CD4-positive, alpha-beta memory T cell (primary cell): ENCODE results near the gene CFAP100. TPM values are rescaled to one million over a fixed set of nuclear protein-coding genes. Genes with fewer than 3 reads are reported as not detected.
A peak's percentile ranks its signal among the peaks of the same experiment; 100 is the strongest.

ENCODE experiments used
- CTCF ChIA-PET: fragments of 350-600 bp; sonication (Branson Sonifier 250); formaldehyde crosslinking; loops from one replicate; lab custom pipeline; 2021; ENCODE audit warnings: inconsistent platforms; ENCODE audit not compliant: partially characterized antibody; lab: Charles Lee
- POLR2A ChIA-PET: fragments of 350-600 bp; sonication (Branson Sonifier 250); formaldehyde crosslinking; loops from one replicate; lab custom pipeline; 2021; ENCODE audit not compliant: partially characterized antibody; lab: Charles Lee
- DNase-seq, 5 donors: peaks; one replicate each; pipeline versions ENCODE4 v3.0.0 to v3.0.0-alpha.2; 2020 to 2022; ENCODE audit warnings: mixed read lengths in 1 of 5
- H3K27ac ChIP-seq: one replicate; pipeline ENCODE4 v1.7.0; 2013; ENCODE audit warnings: low read depth, low read length
- H3K27me3 ChIP-seq: 2 replicates; pipeline ENCODE4 v1.7.0; 2013; ENCODE audit warnings: mild to moderate bottlenecking, low read length, moderate library complexity; ENCODE audit not compliant: insufficient read depth
- H3K36me3 ChIP-seq: 2 replicates; pipeline ENCODE4 v1.7.0; 2013; ENCODE audit warnings: mild to moderate bottlenecking, low read length, moderate library complexity; ENCODE audit not compliant: insufficient read depth
- H3K4me1 ChIP-seq: 2 replicates; pipeline ENCODE4 v1.7.0; 2013; ENCODE audit warnings: mild to moderate bottlenecking, low read length, moderate library complexity; ENCODE audit not compliant: insufficient read depth
- H3K4me3 ChIP-seq, 2 donors: one replicate each; pipeline ENCODE4 v1.7.0; 2013; ENCODE audit warnings: low read length in 2 of 2, mild to moderate bottlenecking in 1 of 2
- H3K9me3 ChIP-seq, 2 donors: one replicate each; pipeline ENCODE4 v1.7.0; 2013; ENCODE audit warnings: low read length in 2 of 2, control low read depth in 1 of 2; ENCODE audit not compliant: control insufficient read depth in 1 of 2
- H3K27ac Mint-ChIP-seq, 7 donors: one replicate each; pipeline ENCODE4 v1.8.0; 2020 to 2021; ENCODE audit warnings: mixed read lengths in 7 of 7, mild to moderate bottlenecking in 6 of 7, inconsistent platforms in 3 of 7, moderate library complexity in 3 of 7
- H3K27me3 Mint-ChIP-seq, 2 donors: one replicate each; pipeline ENCODE4 v1.8.0; 2020 to 2021; ENCODE audit warnings: mixed read lengths in 2 of 2
- H3K36me3 Mint-ChIP-seq, 2 donors: one replicate each; pipeline ENCODE4 v1.8.0; 2020 to 2021; ENCODE audit warnings: mixed read lengths in 2 of 2, inconsistent platforms in 1 of 2, mild to moderate bottlenecking in 1 of 2
- H3K4me1 Mint-ChIP-seq, 4 donors: one replicate each; pipeline ENCODE4 v1.8.0; 2020 to 2021; ENCODE audit warnings: mixed read lengths in 4 of 4, mild to moderate bottlenecking in 1 of 4
- H3K4me3 Mint-ChIP-seq, 8 donors: one replicate each; pipeline ENCODE4 v1.8.0; 2020 to 2021; ENCODE audit warnings: mixed read lengths in 8 of 8, mild to moderate bottlenecking in 7 of 8, moderate library complexity in 6 of 8, inconsistent platforms in 3 of 8
- H3K9me3 Mint-ChIP-seq, 8 donors: one replicate each; pipeline ENCODE4 v1.8.0; 2020 to 2021; ENCODE audit warnings: mixed read lengths in 8 of 8, mild to moderate bottlenecking in 5 of 8, inconsistent platforms in 3 of 8, moderate library complexity in 1 of 8
- intact Hi-C: fragments of 100-400 bp; cut with micrococcal nuclease; formaldehyde crosslinking; loops from one replicate; pipeline ENCODE4 v1.15.1; 2023
- polyA plus RNA-seq, 2 donors: library from polyadenylated mRNA; unstranded; fragments of 300-500 nt; fragmentation: Illumina TruSeq; gene quantifications; one replicate each; pipeline ENCODE4 v1.2.3, GENCODE V29; 2021
- total RNA-seq, 2 experiments: library from RNA; stranded (reverse); gene quantifications; one replicate each; pipeline ENCODE4 v1.2.3, GENCODE V29; 2021

CFAP100 gene
- total and polyA plus RNA-seq, 4 experiments from 2014 or later, result not detected

DNA sequence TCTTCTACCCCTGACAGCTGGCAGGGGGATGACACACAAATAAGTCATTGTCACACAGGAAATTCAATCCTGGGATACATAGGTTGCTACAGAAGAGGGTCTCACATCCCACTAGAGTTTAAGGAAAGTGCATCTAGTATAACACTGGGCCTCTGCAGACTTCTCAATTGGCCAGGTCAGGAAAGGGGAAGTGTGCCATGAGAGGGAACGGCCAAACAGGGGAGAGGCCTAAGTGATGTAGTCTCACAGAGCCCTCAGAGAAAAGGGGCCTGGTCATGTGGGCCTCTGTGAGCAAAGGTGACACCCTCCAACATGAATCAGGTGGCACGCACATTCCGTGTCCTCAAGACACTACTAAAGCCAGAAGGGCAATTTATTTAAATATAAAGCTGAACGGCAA, 69.8 kb downstream of the CFAP100 start:
- H3K9me3 Mint-ChIP-seq, result no peaks in the 10 kb centered on the region
- intact Hi-C loops, result no loop called here
- Histone ChIP-seq H3K27ac (no peak overlapping the region), H3K4me1 (no peaks in the 10 kb centered on the region), H3K9me3 (no peaks in the 10 kb centered on the region), H3K36me3 (peaks cover 87% of the 10 kb centered on the region), H3K4me3 (no peak overlapping the region), H3K27me3 (no peaks in the 10 kb centered on the region)
- no peaks in the 10 kb centered on the region for H3K27me3 Mint-ChIP-seq
- DNase-seq, result no peak
- peak overlapping the region in 1 of 7 donors; percentile 63 for H3K27ac Mint-ChIP-seq
- CTCF ChIA-PET, result no interaction called here
- peaks cover 19 to 45% (median 34%) of the 10 kb centered on the region in 4 donors for H3K4me1 Mint-ChIP-seq
- no peak overlapping the region for H3K4me3 Mint-ChIP-seq
- peaks cover 49 to 82% of the 10 kb centered on the region in 2 donors for H3K36me3 Mint-ChIP-seq
- POLR2A ChIA-PET, result interaction anchor here (0.7 kb wide), 1 partner anchor 13 kb away, joined by 3 read pairs; no protein-coding TSS in a partner anchor

DNA sequence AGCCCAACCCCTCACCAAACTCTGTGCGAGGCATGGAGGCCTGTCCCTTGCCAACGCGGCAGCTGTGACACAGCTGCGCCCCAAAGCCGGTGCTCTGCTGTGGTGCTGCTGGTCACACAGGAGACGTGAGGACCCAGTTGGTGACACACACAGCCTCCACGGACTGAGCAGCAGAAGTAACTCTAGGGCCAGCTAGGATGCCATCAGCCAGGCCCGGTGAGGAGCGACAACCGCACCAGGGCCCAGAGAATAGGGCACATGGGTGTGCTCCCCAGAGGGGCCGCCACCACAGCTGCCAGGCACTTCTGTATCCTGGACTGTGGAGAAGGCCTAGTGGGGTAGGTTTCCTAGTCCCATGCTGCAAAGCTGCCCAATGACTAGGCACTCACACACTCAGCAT, 70.3 kb downstream of the CFAP100 start:
- Histone ChIP-seq H3K4me1 (no peaks in the 10 kb centered on the region), H3K27me3 (no peaks in the 10 kb centered on the region), H3K4me3 (no peak overlapping the region), H3K9me3 (no peaks in the 10 kb centered on the region), H3K36me3 (peaks cover 87% of the 10 kb centered on the region), H3K27ac (no peak overlapping the region)
- H3K27me3 Mint-ChIP-seq, result no peaks in the 10 kb centered on the region
- no peak for DNase-seq
- H3K4me3 Mint-ChIP-seq, result no peak overlapping the region
- CTCF ChIA-PET, result no interaction called here
- H3K27ac Mint-ChIP-seq, result no peak overlapping the region
- intact Hi-C loops, result no loop called here
- POLR2A ChIA-PET, result interaction anchor here (0.7 to 1.3 kb wide), 2 partner anchors 10 to 13 kb away, joined by 3 to 4 read pairs; partner anchors contain the start of gene ZXDC
- H3K9me3 Mint-ChIP-seq, result no peaks in the 10 kb centered on the region
- peaks cover 24 to 50% (median 38%) of the 10 kb centered on the region in 4 donors for H3K4me1 Mint-ChIP-seq
- H3K36me3 Mint-ChIP-seq, result peaks cover 53 to 82% of the 10 kb centered on the region in 2 donors

DNA sequence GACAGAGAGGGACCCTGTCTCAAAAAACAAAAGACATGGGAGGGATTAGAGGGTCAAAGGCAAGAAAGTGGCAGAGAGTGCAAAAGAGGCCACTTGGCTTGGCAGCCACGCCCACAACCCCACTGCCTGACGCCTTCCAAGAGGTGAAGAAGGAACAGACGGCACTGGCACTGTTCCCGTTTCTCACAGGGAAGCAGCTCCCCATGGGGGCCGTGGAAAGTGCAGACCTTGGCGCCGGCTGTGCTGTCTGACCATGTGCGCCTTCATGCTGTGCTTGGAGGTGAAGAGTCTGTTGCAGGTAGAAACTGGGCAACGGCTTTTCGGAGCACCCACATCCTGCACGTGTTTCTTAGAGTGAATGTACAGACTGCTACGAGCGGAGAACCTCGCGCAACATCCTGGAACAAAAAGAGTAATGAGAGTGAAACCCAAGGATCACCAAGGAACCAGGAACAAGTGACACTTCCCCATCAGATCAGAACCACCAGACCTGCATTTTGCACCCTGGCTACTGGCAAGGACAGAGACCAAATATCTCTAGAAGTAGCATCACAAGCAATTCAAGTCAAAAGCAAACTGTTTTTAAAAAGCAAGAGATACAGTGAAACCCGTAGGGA, 71.3 kb downstream of the CFAP100 start:
- Mint-ChIP-seq H3K36me3 (peaks cover 54 to 84% of the 10 kb centered on the region in 2 donors), H3K4me1 (peaks cover 26 to 55% (median 40%) of the 10 kb centered on the region in 4 donors), H3K9me3 (no peaks in the 10 kb centered on the region), H3K4me3 (peak overlapping the region in 1 of 8 donors; percentile 21), H3K27ac (peak overlapping the region in 3 of 7 donors; percentile 10 to 61 (median 12)), H3K27me3 (no peaks in the 10 kb centered on the region)
- Histone ChIP-seq H3K36me3 (peaks cover 90% of the 10 kb centered on the region), H3K27me3 (no peaks in the 10 kb centered on the region), H3K9me3 (no peaks in the 10 kb centered on the region), H3K27ac (no peak overlapping the region), H3K4me3 (no peak overlapping the region), H3K4me1 (no peaks in the 10 kb centered on the region)
- intact Hi-C loops, result no loop called here
- ChIA-PET POLR2A (interaction anchor here (1.3 kb wide), 1 partner anchor 9 kb away, joined by 4 read pairs; the partner anchor contains the start of gene ZXDC), CTCF (no interaction called here)
- DNase-seq, result no peak

DNA sequence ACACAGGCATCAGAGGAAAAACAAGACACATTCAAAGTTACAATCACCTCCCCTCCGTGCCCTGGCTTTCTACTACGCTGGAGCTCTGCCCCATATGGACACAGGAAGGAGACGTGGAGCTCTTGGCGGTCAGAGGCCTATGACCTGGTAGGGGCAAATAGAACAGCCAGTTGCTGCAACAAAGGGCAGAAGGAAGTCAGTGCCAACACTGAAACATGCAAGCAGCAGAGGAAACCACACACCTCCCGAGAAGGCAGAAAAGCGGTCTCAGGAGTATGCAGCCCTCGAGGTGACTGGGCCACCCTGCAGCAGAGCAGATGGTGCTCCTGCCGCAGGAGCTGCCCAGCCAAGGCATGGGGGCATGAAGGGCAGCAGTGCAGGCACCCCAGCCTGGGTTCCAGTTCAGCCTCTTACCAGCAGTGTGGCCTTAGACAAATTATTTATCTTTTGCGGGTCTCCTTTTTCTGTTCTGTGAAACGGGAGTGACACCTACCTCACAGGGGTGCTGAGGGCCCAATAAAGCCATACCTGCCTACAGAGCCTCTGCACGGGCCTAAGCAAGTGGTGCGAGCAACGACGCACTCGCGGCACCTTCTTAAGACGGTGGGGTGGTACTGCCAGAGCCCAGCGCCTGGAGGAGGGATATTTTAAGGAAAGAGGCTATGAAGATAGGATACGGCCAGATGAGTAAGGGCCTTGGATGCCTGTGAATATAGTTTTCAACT, 72.3 kb downstream of the CFAP100 start:
- H3K27me3 ChIP-seq, result no peaks in the 10 kb centered on the region
- H3K4me1 ChIP-seq, result peaks cover 4% of the 10 kb centered on the region
- ChIA-PET CTCF (no interaction called here), POLR2A (no interaction called here)
- Mint-ChIP-seq H3K36me3 (peaks cover 50 to 81% of the 10 kb centered on the region in 2 donors), H3K27me3 (no peaks in the 10 kb centered on the region), H3K4me1 (peaks cover 26 to 63% (median 42%) of the 10 kb centered on the region in 4 donors), H3K9me3 (no peaks in the 10 kb centered on the region), H3K27ac (peak overlapping the region in 1 of 7 donors; percentile 2), H3K4me3 (peak overlapping the region in 1 of 8 donors; percentile 57)
- H3K36me3 ChIP-seq, result peaks cover 86% of the 10 kb centered on the region
- no peak for DNase-seq
- no peak overlapping the region for H3K27ac ChIP-seq
- no peak overlapping the region for H3K4me3 ChIP-seq
- intact Hi-C loops, result no loop called here
- no peaks in the 10 kb centered on the region for H3K9me3 ChIP-seq

DNA sequence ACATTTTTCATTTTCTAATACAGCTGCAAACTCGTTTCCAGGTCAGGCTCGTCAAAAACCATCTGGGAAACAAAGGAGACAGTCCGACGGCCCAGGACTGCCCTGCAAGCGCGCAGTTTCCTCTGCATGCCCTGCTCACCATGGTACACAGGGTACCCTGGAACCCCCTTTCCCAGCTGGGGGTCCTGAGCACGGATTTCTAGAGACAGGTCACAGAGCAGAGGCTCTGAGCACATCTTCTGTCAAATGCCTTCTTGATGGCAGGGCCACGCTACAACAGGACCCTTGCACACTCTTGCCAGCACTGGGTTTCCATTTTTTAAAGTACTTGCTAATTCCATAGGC, 72.9 kb downstream of the CFAP100 start:
- Histone ChIP-seq H3K36me3 (peaks cover 80% of the 10 kb centered on the region), H3K9me3 (no peaks in the 10 kb centered on the region), H3K27ac (no peak overlapping the region), H3K4me1 (peaks cover 9% of the 10 kb centered on the region), H3K27me3 (no peaks in the 10 kb centered on the region), H3K4me3 (no peak overlapping the region)
- ChIA-PET POLR2A (no interaction called here), CTCF (no interaction called here)
- Mint-ChIP-seq H3K27me3 (no peaks in the 10 kb centered on the region), H3K4me1 (peaks cover 31 to 69% (median 47%) of the 10 kb centered on the region in 4 donors), H3K9me3 (no peaks in the 10 kb centered on the region), H3K36me3 (peaks cover 50 to 82% of the 10 kb centered on the region in 2 donors), H3K27ac (no peak overlapping the region), H3K4me3 (no peak overlapping the region)
- no peak for DNase-seq
- intact Hi-C loops, result no loop called here

DNA sequence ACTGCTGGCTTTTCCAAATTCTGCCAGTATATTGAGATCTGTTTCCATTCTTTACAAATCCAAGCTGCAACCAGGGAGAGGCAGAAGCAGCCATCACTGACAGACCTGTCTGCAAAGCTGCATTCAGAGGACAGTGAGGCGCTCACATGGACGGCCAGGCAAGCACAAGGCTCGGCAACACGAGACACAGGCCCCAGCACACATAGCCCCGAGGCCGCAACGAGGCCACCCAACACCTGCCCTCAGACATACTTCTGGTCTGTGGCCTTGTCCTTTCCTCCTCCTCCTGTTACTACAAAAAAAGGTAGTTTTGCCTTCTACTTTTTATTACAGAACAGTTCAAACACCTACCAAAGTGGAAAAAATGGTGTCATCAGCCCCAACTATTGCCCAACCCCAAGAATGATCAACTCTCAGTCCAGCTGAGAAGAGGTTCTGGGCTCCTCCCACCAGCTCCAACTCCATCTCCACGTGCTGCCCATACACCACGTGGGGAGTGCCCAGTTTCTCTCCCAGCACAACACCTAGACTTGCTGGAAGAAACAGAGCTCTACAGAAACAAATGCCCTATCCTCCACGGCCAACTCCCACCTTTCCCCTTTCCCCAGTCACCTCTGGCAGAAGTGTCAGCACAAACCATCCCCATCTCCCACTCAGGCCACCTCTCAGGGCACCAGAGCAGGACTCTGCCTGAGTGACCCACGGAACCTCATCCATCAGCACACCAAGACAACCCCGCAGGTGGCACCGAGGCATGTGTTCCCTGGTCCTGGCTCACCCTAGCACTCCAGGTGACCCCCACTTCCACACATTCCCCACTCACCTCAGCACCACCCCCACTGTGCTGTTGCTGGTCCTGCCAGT, 73.6 kb downstream of the CFAP100 start:
- Histone ChIP-seq H3K4me3 (no peak overlapping the region), H3K27me3 (no peaks in the 10 kb centered on the region), H3K4me1 (peaks cover 16% of the 10 kb centered on the region), H3K36me3 (peaks cover 78% of the 10 kb centered on the region), H3K27ac (no peak overlapping the region), H3K9me3 (no peaks in the 10 kb centered on the region)
- Mint-ChIP-seq H3K36me3 (peaks cover 52 to 85% of the 10 kb centered on the region in 2 donors), H3K4me3 (no peak overlapping the region), H3K9me3 (no peaks in the 10 kb centered on the region), H3K27ac (peak overlapping the region in 5 of 7 donors; percentile 23 to 76 (median 55)), H3K27me3 (no peaks in the 10 kb centered on the region), H3K4me1 (peaks cover 38 to 76% (median 54%) of the 10 kb centered on the region in 4 donors)
- DNase-seq, result no peak
- intact Hi-C loops, result no loop called here
- POLR2A ChIA-PET, result no interaction called here
- CTCF ChIA-PET, result no interaction called here
